ENCODE measurements around the gene TRIM59. TPM values are rescaled to one million over a fixed set of nuclear protein-coding genes. Genes with fewer than 3 reads are reported as not detected.
"Not testable (repeated sequence)": the region's sequence is repeated elsewhere in the genome, so short reads cannot be mapped to it uniquely, and the experiment has no call there.

The TRIM59 gene
- total RNA-seq, 4 donors from 2014 or later: 4.3 to 11.1 (median 6.7) TPM

- 84% methylated on average over 4 of the region's 4 CpGs for WGBS
- TF ChIP-seq POLR2A (IDR thresholded peaks at IDR 0.05): no peak
- no peak for TF ChIP-seq EP300 (IDR thresholded peaks at IDR 0.05)
- TF ChIP-seq CTCF (IDR thresholded peaks at IDR 0.05): no peak
- no peak for TF ChIP-seq POLR2AphosphoS5 (IDR thresholded peaks at IDR 0.05)
- H3K27me3 ChIP-seq: no peaks in the 10 kb centered on the region
- no peak overlapping the region for H3K27ac ChIP-seq
- H3K4me1 ChIP-seq: no peaks in the 10 kb centered on the region
- DNase-seq (ENCODE audit: low spot score in 2 of 2): no peak
- H3K9me3 ChIP-seq: no peaks in the 10 kb centered on the region
- no peaks in the 10 kb centered on the region for H3K36me3 ChIP-seq
- no peak overlapping the region for H3K4me3 ChIP-seq
Measured at GRCh38 chr3:160458151-160458550, 8.6 kb upstream of the TRIM59 start.

- WGBS: 91% methylated on average over 3 of the region's 3 CpGs
- Histone ChIP-seq H3K4me3 (no peak overlapping the region), H3K36me3 (no peaks in the 10 kb centered on the region), H3K27me3 (no peaks in the 10 kb centered on the region), H3K27ac (no peak overlapping the region), H3K9me3 (no peaks in the 10 kb centered on the region), H3K4me1 (no peaks in the 10 kb centered on the region)
- TF ChIP-seq POLR2A (IDR thresholded peaks at IDR 0.05) (no peak), EP300 (IDR thresholded peaks at IDR 0.05) (no peak)
- DNase-seq (ENCODE audit: low spot score in 2 of 2): no peak
Measured at GRCh38 chr3:160455846-160456245, 6.3 kb upstream of the TRIM59 start.

GRCh38 chr3:160454995-160455394 is 5.4 kb upstream of the TRIM59 start:
- H3K9me3 ChIP-seq: no peaks in the 10 kb centered on the region
- peaks cover 4% of the 10 kb centered on the region for H3K4me1 ChIP-seq
- H3K4me3 ChIP-seq: no peak overlapping the region
- H3K27ac ChIP-seq: no peak overlapping the region
- H3K36me3 ChIP-seq: no peaks in the 10 kb centered on the region
- 63% methylated on average over 1 of the region's 1 CpG for WGBS
- no peak for DNase-seq (ENCODE audit: low spot score in 2 of 2)
- no peak for TF ChIP-seq POLR2A (IDR thresholded peaks at IDR 0.05)
- TF ChIP-seq POLR2AphosphoS5 (IDR thresholded peaks at IDR 0.05): no peak
- no peak for TF ChIP-seq CTCF (IDR thresholded peaks at IDR 0.05)
- TF ChIP-seq EP300 (IDR thresholded peaks at IDR 0.05): no peak
- H3K27me3 ChIP-seq: no peaks in the 10 kb centered on the region

GRCh38 chr3:160452251-160452650 is 2.7 kb upstream of the TRIM59 start:
- WGBS: 96% methylated on average over 19 of the region's 19 CpGs
- DNase-seq (ENCODE audit: low spot score in 2 of 2); H3K4me3 ChIP-seq; H3K9me3 ChIP-seq; H3K27me3 ChIP-seq; H3K27ac ChIP-seq; H3K36me3 ChIP-seq: not testable (repeated sequence)
- peaks cover 21% of the 10 kb centered on the region for H3K4me1 ChIP-seq

- H3K36me3 ChIP-seq: no peaks in the 10 kb centered on the region
- no peak for DNase-seq (ENCODE audit: low spot score in 2 of 2)
- no peaks in the 10 kb centered on the region for H3K27me3 ChIP-seq
- 86% methylated on average over 4 of the region's 4 CpGs for WGBS
- peaks cover 21% of the 10 kb centered on the region for H3K4me1 ChIP-seq
- no peak overlapping the region for H3K4me3 ChIP-seq
- H3K9me3 ChIP-seq: no peaks in the 10 kb centered on the region
- no peak for TF ChIP-seq POLR2A (IDR thresholded peaks at IDR 0.05)
- TF ChIP-seq CTCF (IDR thresholded peaks at IDR 0.05): no peak
- TF ChIP-seq EP300 (IDR thresholded peaks at IDR 0.05): no peak
- TF ChIP-seq POLR2AphosphoS5 (IDR thresholded peaks at IDR 0.05): no peak
- H3K27ac ChIP-seq: no peak overlapping the region
Measured at GRCh38 chr3:160451602-160452001, 2.0 kb upstream of the TRIM59 start.

GRCh38 chr3:160450846-160451245 is 1.3 kb upstream of the TRIM59 start:
- 76% methylated on average over 3 of the region's 3 CpGs for WGBS
- no peak for DNase-seq (ENCODE audit: low spot score in 2 of 2)

More at GRCh38 chr3:160450846-160451245, 1.3 kb upstream of the TRIM59 start:
- no peak overlapping the region for H3K27ac ChIP-seq
- H3K27me3 ChIP-seq: no peaks in the 10 kb centered on the region
- peaks cover 21% of the 10 kb centered on the region for H3K4me1 ChIP-seq
- no peak overlapping the region for H3K4me3 ChIP-seq
- TF ChIP-seq POLR2A (IDR thresholded peaks at IDR 0.05) (no peak), EP300 (IDR thresholded peaks at IDR 0.05) (no peak), CTCF (IDR thresholded peaks at IDR 0.05) (no peak), POLR2AphosphoS5 (IDR thresholded peaks at IDR 0.05) (no peak)
- no peaks in the 10 kb centered on the region for H3K36me3 ChIP-seq
- H3K9me3 ChIP-seq: no peaks in the 10 kb centered on the region

All from suprapubic skin (tissue), 4 donors.